ENCODE data around the gene THRB.

Gene THRB

DNA sequence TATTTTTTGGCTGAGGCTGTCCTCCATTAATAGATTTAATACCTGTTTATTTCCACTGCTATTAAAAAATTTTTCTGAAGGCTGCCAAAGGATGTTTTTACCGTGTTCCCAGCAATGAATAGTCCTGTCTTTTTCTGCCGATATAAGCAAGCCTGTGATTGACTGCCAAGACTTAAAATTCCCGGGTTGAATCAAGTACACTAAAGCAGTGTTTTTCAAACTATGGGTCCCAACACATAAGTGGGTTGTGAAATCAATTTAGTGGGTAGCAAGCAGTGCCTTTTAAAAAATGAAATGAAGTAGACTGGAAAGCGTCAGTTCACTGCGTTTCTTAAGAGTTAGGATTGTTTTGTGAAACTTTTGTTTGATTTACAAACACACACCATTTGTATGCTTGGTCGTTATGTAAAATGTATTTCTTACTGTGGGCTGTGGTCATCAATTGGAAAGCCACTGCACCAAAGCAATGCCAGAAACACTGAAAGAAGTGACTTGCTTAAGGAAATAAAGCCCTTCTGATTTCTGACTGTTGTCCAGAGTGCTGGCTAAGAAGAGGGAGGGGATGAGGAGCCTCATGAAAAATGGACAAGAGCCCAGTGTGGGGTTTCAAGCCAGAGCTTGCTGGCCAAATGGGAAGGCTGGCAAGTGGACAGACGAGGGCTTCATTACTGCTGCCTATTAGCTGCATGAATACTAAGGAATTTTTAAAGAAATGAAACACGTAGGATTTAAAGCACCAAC lies 206.0 kb downstream of the THRB start:
- no peak overlapping the region for H3K4me3 Mint-ChIP-seq
- no peaks in the 10 kb centered on the region for H3K27me3 Mint-ChIP-seq
- no peak overlapping the region for H3K27ac Mint-ChIP-seq
- no peaks in the 10 kb centered on the region for H3K4me1 Mint-ChIP-seq (ENCODE audit: low read depth in 2 of 2)
- DNase-seq (no peak), ATAC-seq (replicated peaks) (no peak)
- no peaks in the 10 kb centered on the region for H3K36me3 Mint-ChIP-seq (ENCODE audit: insufficient read depth)
- H3K9me3 Mint-ChIP-seq = peaks cover 0 to 2% of the 10 kb centered on the region in 2 donors

DNA sequence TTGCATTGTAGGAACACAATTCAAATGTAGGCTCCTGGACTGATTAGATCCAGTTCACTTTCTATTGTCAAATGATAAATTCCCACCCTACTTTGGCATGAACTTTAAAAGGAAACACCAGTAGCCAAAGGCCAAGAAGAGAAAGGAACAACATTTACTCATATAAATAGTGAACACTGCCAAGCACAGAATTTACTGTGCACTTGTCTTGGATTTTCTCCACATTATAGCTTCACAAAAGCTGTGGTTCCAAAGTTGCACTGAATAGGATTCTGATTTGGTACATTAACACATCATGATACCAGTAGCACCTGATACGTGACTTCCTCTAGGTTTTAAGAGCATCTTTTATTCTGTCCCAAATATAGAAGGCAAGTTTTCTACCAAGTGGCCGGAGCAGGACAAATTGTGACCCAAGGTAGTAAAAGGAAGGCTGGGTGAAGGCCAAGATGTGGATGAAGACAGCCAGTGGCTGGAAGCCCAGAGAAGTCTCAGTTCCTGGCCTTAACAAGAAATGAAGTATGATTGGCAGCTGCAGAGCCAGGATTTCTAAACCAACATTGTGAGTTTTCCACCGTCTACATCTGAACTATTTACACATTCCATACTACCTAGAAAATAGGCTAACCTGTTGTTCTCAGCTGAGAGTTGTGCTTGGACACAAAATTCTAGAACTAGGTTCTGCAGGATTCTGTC lies 206.7 kb downstream of the THRB start:
- no peaks in the 10 kb centered on the region for H3K36me3 Mint-ChIP-seq (ENCODE audit: insufficient read depth)
- H3K4me3 Mint-ChIP-seq = no peak overlapping the region
- DNase-seq (no peak), ATAC-seq (replicated peaks) (no peak)
- peaks cover 0 to 2% of the 10 kb centered on the region in 2 donors for H3K9me3 Mint-ChIP-seq
- no peaks in the 10 kb centered on the region for H3K27me3 Mint-ChIP-seq
- no peaks in the 10 kb centered on the region for H3K4me1 Mint-ChIP-seq (ENCODE audit: low read depth in 2 of 2)
- H3K27ac Mint-ChIP-seq = no peak overlapping the region

DNA sequence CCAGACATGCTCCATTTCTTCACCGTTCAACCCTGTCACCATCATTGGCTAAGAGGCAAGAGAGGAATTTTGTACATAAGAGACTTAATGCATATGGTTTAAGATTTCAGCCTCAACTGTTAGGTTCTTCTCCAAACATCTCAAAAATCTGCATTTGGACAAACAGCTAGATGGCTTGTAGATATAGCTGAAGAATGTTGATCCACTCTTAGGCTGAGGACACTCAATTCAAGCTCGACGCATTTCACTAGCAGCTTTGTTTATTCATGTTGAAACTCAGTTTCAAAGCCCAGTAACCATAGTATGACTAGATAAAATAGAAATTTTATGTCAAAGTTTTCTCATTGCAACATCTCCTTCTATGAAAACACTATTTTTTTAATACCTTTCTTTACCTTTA lies 208.2 kb downstream of the THRB start:
- H3K9me3 Mint-ChIP-seq = peaks cover 0 to 2% of the 10 kb centered on the region in 2 donors
- DNase-seq (no peak), ATAC-seq (replicated peaks) (no peak)
- H3K36me3 Mint-ChIP-seq (ENCODE audit: insufficient read depth) = no peaks in the 10 kb centered on the region
- no peak overlapping the region for H3K4me3 Mint-ChIP-seq
- H3K4me1 Mint-ChIP-seq (ENCODE audit: low read depth in 2 of 2) = no peaks in the 10 kb centered on the region
- no peaks in the 10 kb centered on the region for H3K27me3 Mint-ChIP-seq
- H3K27ac Mint-ChIP-seq = no peak overlapping the region

- Mint-ChIP-seq H3K4me3 (no peak overlapping the region), H3K4me1 (ENCODE audit: low read depth in 2 of 2) (no peaks in the 10 kb centered on the region), H3K9me3 (no peaks in the 10 kb centered on the region), H3K27ac (no peak overlapping the region), H3K27me3 (peaks cover 5 to 10% of the 10 kb centered on the region in 2 donors), H3K36me3 (ENCODE audit: insufficient read depth) (peaks cover 3% of the 10 kb centered on the region)
- ATAC-seq (replicated peaks) = no peak
- no peak for DNase-seq
Measured at GRCh38 chr3:24278543-24278942, 216.1 kb downstream of the THRB start.

DNA sequence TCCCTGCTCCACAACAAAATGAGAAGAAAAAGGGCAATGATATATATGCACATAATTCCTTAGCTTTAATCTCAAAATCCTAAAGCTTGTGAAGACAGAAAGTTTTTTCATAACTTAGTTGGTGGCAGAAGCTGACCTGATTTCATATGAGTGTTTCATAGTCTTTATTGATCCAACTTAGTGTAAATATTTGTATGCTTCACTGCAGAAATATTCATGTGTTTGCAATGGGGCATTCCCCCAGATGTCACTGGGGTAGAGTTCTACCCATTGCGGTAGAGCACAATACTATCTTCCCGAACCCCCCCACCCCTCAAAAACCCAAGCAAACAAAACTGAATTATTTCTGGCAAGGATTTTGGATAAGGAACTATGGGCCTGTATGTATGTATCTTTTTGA lies 221.2 kb downstream of the THRB start:
- no peak overlapping the region for H3K27ac Mint-ChIP-seq
- H3K27me3 Mint-ChIP-seq = peaks cover 5 to 10% of the 10 kb centered on the region in 2 donors
- no peaks in the 10 kb centered on the region for H3K36me3 Mint-ChIP-seq (ENCODE audit: insufficient read depth)
- ATAC-seq (replicated peaks) (no peak), DNase-seq (no peak)
- no peaks in the 10 kb centered on the region for H3K4me1 Mint-ChIP-seq (ENCODE audit: low read depth in 2 of 2)
- H3K9me3 Mint-ChIP-seq = no peaks in the 10 kb centered on the region
- no peak overlapping the region for H3K4me3 Mint-ChIP-seq

DNA sequence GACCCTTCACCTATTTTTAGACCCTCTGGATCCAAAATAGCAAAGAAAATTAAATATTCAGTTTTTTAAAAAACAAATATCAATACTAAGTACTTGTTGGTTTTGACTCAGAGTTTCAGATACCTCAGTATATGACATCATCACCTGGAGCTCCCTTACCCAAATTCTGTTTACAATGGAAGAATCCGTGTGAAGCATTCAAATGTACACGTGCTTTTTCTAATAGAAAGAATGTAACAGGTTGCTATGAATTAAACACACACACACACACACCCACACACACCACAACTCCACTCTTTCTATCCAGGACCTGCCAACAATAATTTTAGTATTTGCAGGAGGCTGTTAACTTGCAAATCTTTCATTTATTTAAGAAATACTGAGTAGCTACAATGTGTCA lies 221.8 kb downstream of the THRB start:
- Mint-ChIP-seq H3K27me3 (peaks cover 5 to 10% of the 10 kb centered on the region in 2 donors), H3K4me1 (ENCODE audit: low read depth in 2 of 2) (no peaks in the 10 kb centered on the region)
- no peak for ATAC-seq (replicated peaks)

GRCh38 chr3:24272408-24272807 lies 222.2 kb downstream of the THRB start:
- no peak for DNase-seq
- ATAC-seq (replicated peaks) = no peak
- no peak overlapping the region for H3K27ac Mint-ChIP-seq
- H3K9me3 Mint-ChIP-seq = no peaks in the 10 kb centered on the region
- H3K4me3 Mint-ChIP-seq = no peak overlapping the region
- peaks cover 5 to 10% of the 10 kb centered on the region in 2 donors for H3K27me3 Mint-ChIP-seq
- no peaks in the 10 kb centered on the region for H3K36me3 Mint-ChIP-seq (ENCODE audit: insufficient read depth)
- H3K4me1 Mint-ChIP-seq (ENCODE audit: low read depth in 2 of 2) = no peaks in the 10 kb centered on the region

More for the DNA sequence above, 221.8 kb downstream of the THRB start:
- no peaks in the 10 kb centered on the region for H3K9me3 Mint-ChIP-seq
- no peak for DNase-seq
- H3K27ac Mint-ChIP-seq = no peak overlapping the region
- no peaks in the 10 kb centered on the region for H3K36me3 Mint-ChIP-seq (ENCODE audit: insufficient read depth)
- H3K4me3 Mint-ChIP-seq = no peak overlapping the region

DNA sequence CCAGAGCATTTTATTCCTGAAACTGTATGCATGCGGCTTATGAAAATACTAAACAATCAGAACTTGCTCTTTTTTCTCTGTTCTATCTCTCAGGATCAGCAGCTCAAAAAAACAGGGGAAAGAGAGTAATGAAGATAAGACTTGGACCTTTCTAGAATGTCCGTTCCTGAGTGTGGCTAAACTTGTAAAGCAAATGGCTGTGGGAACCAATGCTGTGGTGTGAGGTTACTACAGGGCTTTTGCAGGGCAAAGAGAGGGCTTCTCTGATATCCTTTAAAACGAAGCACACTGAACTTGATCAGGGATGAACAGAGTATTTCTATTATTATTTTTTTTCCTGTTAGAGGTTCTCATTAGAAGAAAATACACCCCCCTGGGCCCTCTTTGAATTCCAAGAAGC lies 223.4 kb downstream of the THRB start:
- ATAC-seq (replicated peaks) = no peak
- no peak for DNase-seq
- peaks cover 2 to 11% of the 10 kb centered on the region in 2 donors for H3K27me3 Mint-ChIP-seq
- H3K27ac Mint-ChIP-seq = no peak overlapping the region
- no peaks in the 10 kb centered on the region for H3K4me1 Mint-ChIP-seq (ENCODE audit: low read depth in 2 of 2)
- H3K4me3 Mint-ChIP-seq = no peak overlapping the region
- H3K36me3 Mint-ChIP-seq (ENCODE audit: insufficient read depth) = no peaks in the 10 kb centered on the region
- no peaks in the 10 kb centered on the region for H3K9me3 Mint-ChIP-seq

- no peaks in the 10 kb centered on the region for H3K4me1 Mint-ChIP-seq (ENCODE audit: low read depth in 2 of 2)
- no peaks in the 10 kb centered on the region for H3K36me3 Mint-ChIP-seq (ENCODE audit: insufficient read depth)
- DNase-seq (no peak), ATAC-seq (replicated peaks) (no peak)
- no peak overlapping the region for H3K27ac Mint-ChIP-seq
- no peaks in the 10 kb centered on the region for H3K9me3 Mint-ChIP-seq
- peaks cover 0 to 12% of the 10 kb centered on the region in 2 donors for H3K27me3 Mint-ChIP-seq
- no peak overlapping the region for H3K4me3 Mint-ChIP-seq
Measured at GRCh38 chr3:24270744-24271143, 223.9 kb downstream of the THRB start.

GRCh38 chr3:24270204-24270691 lies 224.4 kb downstream of the THRB start:
- peaks cover 0 to 9% of the 10 kb centered on the region in 2 donors for H3K27me3 Mint-ChIP-seq
- no peak overlapping the region for H3K4me3 Mint-ChIP-seq
- DNase-seq (no peak), ATAC-seq (replicated peaks) (no peak)
- H3K9me3 Mint-ChIP-seq = no peaks in the 10 kb centered on the region
- H3K36me3 Mint-ChIP-seq (ENCODE audit: insufficient read depth) = no peaks in the 10 kb centered on the region
- no peak overlapping the region for H3K27ac Mint-ChIP-seq
- H3K4me1 Mint-ChIP-seq (ENCODE audit: low read depth in 2 of 2) = no peaks in the 10 kb centered on the region

DNA sequence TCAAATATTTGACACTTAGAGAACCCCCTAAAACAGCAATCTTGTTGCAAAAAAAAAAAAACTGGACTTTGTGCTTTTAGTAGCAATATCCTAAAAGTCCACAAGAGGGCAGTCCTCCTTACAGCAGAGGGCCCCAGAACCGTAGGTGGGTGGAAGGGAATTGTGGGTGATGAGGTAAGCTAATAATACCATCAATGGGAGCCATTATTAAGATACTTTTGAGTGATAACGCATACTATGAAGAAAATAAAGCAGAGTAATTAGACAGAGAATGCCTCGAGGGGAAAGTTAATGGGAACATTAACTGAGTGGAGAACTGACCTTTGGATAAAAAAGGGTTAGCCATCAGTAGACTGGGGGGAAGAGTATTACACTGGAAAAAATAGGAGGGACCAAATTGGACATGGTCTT lies 229.9 kb downstream of the THRB start:
- H3K4me1 Mint-ChIP-seq (ENCODE audit: low read depth in 2 of 2) = no peaks in the 10 kb centered on the region
- no peaks in the 10 kb centered on the region for H3K9me3 Mint-ChIP-seq
- no peak for DNase-seq
- no peak overlapping the region for H3K4me3 Mint-ChIP-seq
- H3K27me3 Mint-ChIP-seq = peaks cover 0 to 7% of the 10 kb centered on the region in 2 donors
- H3K36me3 Mint-ChIP-seq (ENCODE audit: insufficient read depth) = no peaks in the 10 kb centered on the region
- ATAC-seq (replicated peaks) = no peak
- no peak overlapping the region for H3K27ac Mint-ChIP-seq

GRCh38 chr3:24264011-24264410 lies 230.6 kb downstream of the THRB start:
- ATAC-seq (replicated peaks) = no peak

DNA sequence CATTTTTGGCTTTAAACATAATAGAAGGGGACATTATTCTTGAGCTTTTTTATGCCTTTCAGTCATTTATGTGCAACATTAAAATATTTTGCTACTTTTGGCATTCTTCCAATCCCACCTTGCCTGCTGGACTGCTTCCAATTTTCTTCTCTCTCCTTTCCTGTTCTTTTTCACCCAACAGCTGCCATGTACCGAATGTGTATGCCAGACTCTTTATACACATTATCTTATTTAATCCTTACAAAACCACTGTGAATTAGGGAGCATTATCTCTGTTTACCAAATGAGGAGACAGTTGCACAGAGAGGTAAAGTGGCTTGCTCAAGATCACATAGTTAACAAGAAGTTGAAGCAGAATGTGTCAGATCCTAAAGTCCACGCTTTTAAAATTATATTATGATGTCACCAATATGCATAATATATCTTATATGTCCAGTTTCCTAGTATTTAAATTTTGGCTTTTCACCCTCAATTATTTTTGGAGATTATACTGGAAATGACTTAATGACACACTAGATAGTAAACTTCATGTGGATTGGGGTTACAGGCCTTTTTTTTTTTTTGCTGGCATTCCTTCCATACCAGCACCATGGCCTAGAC lies 231.5 kb downstream of the THRB start:
- H3K36me3 Mint-ChIP-seq (ENCODE audit: insufficient read depth) = no peaks in the 10 kb centered on the region
- ATAC-seq (replicated peaks) (no peak), DNase-seq (no peak)
- H3K27me3 Mint-ChIP-seq = peaks cover 0 to 7% of the 10 kb centered on the region in 2 donors
- no peak overlapping the region for H3K4me3 Mint-ChIP-seq
- H3K4me1 Mint-ChIP-seq (ENCODE audit: low read depth in 2 of 2) = no peaks in the 10 kb centered on the region
- H3K27ac Mint-ChIP-seq = no peak overlapping the region
- H3K9me3 Mint-ChIP-seq = no peaks in the 10 kb centered on the region

More at GRCh38 chr3:24264011-24264410, 230.6 kb downstream of the THRB start:
- Mint-ChIP-seq H3K27ac (no peak overlapping the region), H3K4me3 (no peak overlapping the region), H3K4me1 (ENCODE audit: low read depth in 2 of 2) (no peaks in the 10 kb centered on the region), H3K9me3 (no peaks in the 10 kb centered on the region), H3K27me3 (peaks cover 0 to 7% of the 10 kb centered on the region in 2 donors), H3K36me3 (ENCODE audit: insufficient read depth) (no peaks in the 10 kb centered on the region)
- no peak for DNase-seq

DNA sequence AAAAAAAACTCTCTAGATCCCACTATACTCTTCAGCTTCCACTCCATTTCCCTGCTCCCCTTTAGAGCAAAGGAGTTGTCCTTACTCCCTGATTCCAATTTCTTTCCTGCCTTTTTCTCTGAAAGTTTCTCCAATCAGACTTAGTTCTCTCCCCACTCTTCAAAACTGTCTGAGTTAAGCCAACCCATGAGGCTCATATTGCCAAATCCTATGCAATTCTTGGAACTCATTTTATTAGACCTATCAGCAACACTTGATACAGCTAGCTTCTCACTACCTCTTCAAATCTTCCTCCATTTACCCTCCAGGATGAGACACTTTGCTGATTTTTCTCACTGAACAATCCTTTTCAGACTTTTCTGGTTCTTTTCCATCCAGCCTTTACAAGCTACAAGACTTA lies 233.1 kb downstream of the THRB start:
- H3K36me3 Mint-ChIP-seq (ENCODE audit: insufficient read depth) = no peaks in the 10 kb centered on the region
- peaks cover 0 to 8% of the 10 kb centered on the region in 2 donors for H3K27me3 Mint-ChIP-seq
- no peaks in the 10 kb centered on the region for H3K9me3 Mint-ChIP-seq
- H3K27ac Mint-ChIP-seq = no peak overlapping the region
- ATAC-seq (replicated peaks) (no peak), DNase-seq (no peak)
- H3K4me3 Mint-ChIP-seq = no peak overlapping the region
- H3K4me1 Mint-ChIP-seq (ENCODE audit: low read depth in 2 of 2) = no peaks in the 10 kb centered on the region
